HepG2 (cell line): ENCODE measurements around the gene RBMS2.

Experiments used
- CEBPB ChIP-seq: IDR thresholded peaks from 2 replicates; pipeline ENCODE4 v1.6.1; 2011; ENCODE audit warnings: low read depth, low read length, improper control_type of control experiment, borderline replicate concordance
- ELK4 ChIP-seq: sonication (generic); formaldehyde crosslinking; IDR thresholded peaks from 2 replicates; pipeline ENCODE4 v1.9.0; 2021; ENCODE audit warnings: missing genetic modification reagents, borderline replicate concordance
- FOSL1 ChIP-seq: sonication (generic); formaldehyde crosslinking; IDR thresholded peaks from 2 replicates; pipeline ENCODE4 v1.9.0; 2021; ENCODE audit warnings: missing genetic modification reagents, borderline replicate concordance
- HIVEP1 ChIP-seq: sonication (generic); formaldehyde crosslinking; IDR thresholded peaks from 2 replicates; pipeline ENCODE4 v1.4.0; 2020; ENCODE audit warnings: mild to moderate bottlenecking, missing genetic modification reagents
- IRF1 ChIP-seq: sonication (generic); formaldehyde crosslinking; IDR thresholded peaks from 2 replicates; pipeline ENCODE4 v1.4.0; 2020; ENCODE audit warnings: low read depth, mild to moderate bottlenecking, missing genetic modification reagents
- NR3C1 ChIP-seq: sonication (generic); formaldehyde crosslinking; IDR thresholded peaks from 2 replicates; pipeline ENCODE4 v1.4.0; 2020; ENCODE audit warnings: missing genetic modification reagents
- POLR2AphosphoS2 ChIP-seq: IDR thresholded peaks from 2 replicates; pipeline ENCODE4 v1.6.1; 2011; ENCODE audit warnings: low read depth, low read length, improper control_type of control experiment
- RAD21 ChIP-seq: fragments of 450-650 bp; formaldehyde crosslinking; IDR thresholded peaks from 2 replicates; pipeline ENCODE4 v1.5.0; 2020; ENCODE audit warnings: mild to moderate bottlenecking
- RARG ChIP-seq: sonication (generic); formaldehyde crosslinking; IDR thresholded peaks from 2 replicates; pipeline ENCODE4 v1.4.0; 2020; ENCODE audit warnings: low read depth, mild to moderate bottlenecking, missing genetic modification reagents
- ZNF513 ChIP-seq: sonication (generic); formaldehyde crosslinking; conservative IDR thresholded peaks from 2 replicates; pipeline ENCODE4 v1.5.0; 2020; ENCODE audit warnings: missing genetic modification reagents
- ZNF562 ChIP-seq: sonication (generic); formaldehyde crosslinking; IDR thresholded peaks from 2 replicates; pipeline ENCODE4 v1.8.0; 2022; ENCODE audit warnings: missing genetic modification reagents, borderline replicate concordance
- TF ChIP-seq, protein P1 (sequence below): sonication (generic); formaldehyde crosslinking; IDR thresholded peaks from one replicate; pipeline ENCODE4 v1.5.1; 2020; ENCODE audit warnings: mild to moderate bottlenecking, missing genetic modification reagents; ENCODE audit errors: not compliant biosample characterization

- no peak for TF ChIP-seq HIVEP1 (CRISPR knock-in tag)
- TF ChIP-seq ZNF562 = no peak
- no peak for TF ChIP-seq RARG
- TF ChIP-seq CEBPB = no peak
- no peak for TF ChIP-seq POLR2AphosphoS2
- TF ChIP-seq IRF1 (CRISPR knock-in tag) = no peak
- no peak for TF ChIP-seq FOSL1
- TF ChIP-seq ELK4 (CRISPR knock-in tag) = no peak
- no peak for TF ChIP-seq ZNF513 (CRISPR knock-in tag)
- no peak for TF ChIP-seq RAD21
- TF ChIP-seq NR3C1 = no peak
- TF ChIP-seq, protein P1, sequence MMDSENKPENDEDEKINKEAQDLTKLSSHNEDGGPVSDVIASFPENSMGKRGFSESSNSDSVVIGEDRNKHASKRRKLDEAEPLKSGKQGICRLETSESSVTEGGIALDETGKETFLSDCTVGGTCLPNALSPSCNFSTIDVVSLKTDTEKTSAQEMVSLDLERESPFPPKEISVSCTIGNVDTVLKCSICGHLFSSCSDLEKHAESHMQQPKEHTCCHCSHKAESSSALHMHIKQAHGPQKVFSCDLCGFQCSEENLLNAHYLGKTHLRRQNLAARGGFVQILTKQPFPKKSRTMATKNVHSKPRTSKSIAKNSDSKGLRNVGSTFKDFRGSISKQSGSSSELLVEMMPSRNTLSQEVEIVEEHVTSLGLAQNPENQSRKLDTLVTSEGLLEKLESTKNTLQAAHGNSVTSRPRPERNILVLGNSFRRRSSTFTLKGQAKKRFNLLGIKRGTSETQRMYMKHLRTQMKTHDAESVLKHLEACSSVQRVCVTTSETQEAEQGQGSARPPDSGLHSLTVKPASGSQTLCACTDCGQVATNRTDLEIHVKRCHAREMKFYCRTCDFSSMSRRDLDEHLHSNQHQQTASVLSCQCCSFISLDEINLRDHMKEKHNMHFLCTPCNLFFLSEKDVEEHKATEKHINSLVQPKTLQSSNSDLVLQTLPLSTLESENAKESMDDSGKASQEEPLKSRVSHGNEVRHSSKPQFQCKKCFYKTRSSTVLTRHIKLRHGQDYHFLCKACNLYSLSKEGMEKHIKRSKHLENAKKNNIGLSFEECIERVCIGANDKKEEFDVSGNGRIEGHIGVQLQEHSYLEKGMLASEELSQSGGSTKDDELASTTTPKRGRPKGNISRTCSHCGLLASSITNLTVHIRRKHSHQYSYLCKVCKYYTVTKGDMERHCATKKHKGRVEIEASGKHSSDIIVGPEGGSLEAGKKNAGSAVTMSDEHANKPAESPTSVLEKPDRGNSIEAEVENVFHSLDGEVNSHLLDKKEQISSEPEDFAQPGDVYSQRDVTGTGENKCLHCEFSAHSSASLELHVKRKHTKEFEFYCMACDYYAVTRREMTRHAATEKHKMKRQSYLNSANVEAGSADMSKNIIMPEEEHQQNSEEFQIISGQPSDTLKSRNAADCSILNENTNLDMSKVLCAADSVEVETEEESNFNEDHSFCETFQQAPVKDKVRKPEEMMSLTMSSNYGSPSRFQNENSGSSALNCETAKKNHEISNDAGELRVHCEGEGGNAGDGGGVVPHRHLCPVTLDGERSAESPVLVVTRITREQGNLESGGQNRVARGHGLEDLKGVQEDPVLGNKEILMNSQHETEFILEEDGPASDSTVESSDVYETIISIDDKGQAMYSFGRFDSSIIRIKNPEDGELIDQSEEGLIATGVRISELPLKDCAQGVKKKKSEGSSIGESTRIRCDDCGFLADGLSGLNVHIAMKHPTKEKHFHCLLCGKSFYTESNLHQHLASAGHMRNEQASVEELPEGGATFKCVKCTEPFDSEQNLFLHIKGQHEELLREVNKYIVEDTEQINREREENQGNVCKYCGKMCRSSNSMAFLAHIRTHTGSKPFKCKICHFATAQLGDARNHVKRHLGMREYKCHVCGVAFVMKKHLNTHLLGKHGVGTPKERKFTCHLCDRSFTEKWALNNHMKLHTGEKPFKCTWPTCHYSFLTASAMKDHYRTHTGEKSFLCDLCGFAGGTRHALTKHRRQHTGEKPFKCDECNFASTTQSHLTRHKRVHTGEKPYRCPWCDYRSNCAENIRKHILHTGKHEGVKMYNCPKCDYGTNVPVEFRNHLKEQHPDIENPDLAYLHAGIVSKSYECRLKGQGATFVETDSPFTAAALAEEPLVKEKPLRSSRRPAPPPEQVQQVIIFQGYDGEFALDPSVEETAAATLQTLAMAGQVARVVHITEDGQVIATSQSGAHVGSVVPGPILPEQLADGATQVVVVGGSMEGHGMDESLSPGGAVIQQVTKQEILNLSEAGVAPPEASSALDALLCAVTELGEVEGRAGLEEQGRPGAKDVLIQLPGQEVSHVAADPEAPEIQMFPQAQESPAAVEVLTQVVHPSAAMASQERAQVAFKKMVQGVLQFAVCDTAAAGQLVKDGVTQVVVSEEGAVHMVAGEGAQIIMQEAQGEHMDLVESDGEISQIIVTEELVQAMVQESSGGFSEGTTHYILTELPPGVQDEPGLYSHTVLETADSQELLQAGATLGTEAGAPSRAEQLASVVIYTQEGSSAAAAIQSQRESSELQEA (CRISPR knock-in tag) = no peak
These were observed 63.5 kb downstream of the RBMS2 start for GRCh38 chr12:56585098-56585497.
